Choroid plexus epithelial cell (primary cell): ENCODE measurements around the gene PHF12.
A peak's percentile ranks its signal among the peaks of the same experiment; 100 is the strongest.

Source experiments
- DNase-seq: peaks from one replicate; pipeline ENCODE4 v3.0.0-alpha.2; 2010; ENCODE audit warnings: low read depth
- H3K4me3 ChIP-seq: 2 replicates; pipeline ENCODE4 v1.5.1; 2011; ENCODE audit warnings: low read depth, mild to moderate bottlenecking, control low read depth, low read length, moderate library complexity
- TF ChIP-seq, protein P1 (sequence below): conservative IDR thresholded peaks from 2 replicates; pipeline ENCODE4 v1.5.1; 2011; ENCODE audit warnings: low read depth, mild to moderate bottlenecking, control low read depth, inconsistent platforms, low read length, moderate library complexity

PHF12 gene

DNA sequence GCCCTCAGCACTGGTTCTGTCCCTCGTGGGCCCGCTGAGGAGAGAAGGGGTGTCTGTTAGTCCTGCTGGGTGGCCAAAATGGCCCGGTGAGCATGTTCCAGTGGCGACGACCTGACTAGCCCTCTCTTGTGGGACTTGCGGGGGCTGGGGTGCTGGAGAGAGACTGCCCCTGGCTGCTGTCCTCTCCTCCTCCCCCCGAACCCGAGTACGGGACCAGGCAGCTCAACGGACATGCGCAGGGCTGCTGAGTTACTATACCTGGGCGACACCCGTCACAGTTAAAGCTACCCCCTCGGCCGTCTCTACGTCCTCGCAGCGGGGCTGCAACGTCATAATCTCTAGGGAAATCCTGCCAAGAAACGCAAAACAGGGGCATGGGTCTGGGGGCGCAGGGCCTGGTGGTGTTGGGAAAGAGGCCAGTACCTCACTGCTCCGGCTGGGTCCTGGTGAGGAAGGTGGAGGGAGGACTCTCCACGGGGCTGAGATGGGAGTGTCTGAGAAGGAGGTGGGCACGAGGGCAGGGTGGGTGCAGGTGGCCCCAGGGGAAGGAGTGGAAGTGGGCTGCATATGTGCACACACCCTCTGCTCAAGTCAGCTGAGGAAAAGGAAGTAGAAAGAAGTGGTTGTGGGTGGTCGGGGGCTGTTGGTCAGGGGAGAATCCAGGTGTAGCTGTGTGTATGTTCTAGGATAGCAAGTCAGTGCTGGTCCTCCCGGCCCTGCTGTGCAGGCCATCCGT lies 67.2 kb downstream of the PHF12 start:
- TF ChIP-seq, protein P1, sequence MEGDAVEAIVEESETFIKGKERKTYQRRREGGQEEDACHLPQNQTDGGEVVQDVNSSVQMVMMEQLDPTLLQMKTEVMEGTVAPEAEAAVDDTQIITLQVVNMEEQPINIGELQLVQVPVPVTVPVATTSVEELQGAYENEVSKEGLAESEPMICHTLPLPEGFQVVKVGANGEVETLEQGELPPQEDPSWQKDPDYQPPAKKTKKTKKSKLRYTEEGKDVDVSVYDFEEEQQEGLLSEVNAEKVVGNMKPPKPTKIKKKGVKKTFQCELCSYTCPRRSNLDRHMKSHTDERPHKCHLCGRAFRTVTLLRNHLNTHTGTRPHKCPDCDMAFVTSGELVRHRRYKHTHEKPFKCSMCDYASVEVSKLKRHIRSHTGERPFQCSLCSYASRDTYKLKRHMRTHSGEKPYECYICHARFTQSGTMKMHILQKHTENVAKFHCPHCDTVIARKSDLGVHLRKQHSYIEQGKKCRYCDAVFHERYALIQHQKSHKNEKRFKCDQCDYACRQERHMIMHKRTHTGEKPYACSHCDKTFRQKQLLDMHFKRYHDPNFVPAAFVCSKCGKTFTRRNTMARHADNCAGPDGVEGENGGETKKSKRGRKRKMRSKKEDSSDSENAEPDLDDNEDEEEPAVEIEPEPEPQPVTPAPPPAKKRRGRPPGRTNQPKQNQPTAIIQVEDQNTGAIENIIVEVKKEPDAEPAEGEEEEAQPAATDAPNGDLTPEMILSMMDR = no peak
- no peak for DNase-seq
- H3K4me3 ChIP-seq = no peak overlapping the region

DNA sequence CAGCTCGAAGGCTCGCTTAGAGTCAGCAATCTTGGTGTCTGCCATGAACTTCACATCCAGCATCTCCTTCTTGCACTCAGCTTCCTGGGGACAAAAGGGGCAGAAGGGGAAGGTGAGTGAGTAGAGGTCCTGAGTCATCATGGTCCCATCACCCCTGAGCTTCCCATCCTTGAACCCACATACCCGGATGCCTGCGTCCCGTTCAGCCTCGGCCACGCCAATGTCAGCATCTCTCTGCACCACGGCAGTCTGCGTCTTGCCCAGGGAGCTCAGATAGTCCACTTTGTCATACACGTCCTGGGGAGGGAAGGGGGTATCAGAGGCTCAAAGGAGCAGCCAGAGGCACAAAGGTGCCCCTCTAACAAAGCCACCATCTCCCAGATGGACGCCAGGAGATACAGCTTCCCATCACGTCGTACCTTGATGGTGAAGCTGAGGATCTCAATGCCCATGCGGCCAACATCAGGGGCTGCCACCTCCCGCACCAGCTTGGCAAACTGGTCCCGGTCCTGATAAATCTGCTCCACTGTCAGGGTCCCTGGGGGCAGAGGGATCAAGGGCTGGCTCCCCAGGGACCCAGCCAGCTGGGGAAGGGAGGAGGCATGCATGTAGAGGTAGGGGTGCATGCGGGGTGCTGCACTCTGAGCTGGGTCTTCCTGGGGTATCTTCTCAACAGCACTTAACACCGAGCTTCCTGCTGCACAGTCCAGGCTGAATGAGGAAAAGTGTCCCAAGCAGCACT lies 69.0 kb downstream of the PHF12 start:
- H3K4me3 ChIP-seq = no peak overlapping the region
- TF ChIP-seq, protein P1 = no peak
- DNase-seq = no peak

DNA sequence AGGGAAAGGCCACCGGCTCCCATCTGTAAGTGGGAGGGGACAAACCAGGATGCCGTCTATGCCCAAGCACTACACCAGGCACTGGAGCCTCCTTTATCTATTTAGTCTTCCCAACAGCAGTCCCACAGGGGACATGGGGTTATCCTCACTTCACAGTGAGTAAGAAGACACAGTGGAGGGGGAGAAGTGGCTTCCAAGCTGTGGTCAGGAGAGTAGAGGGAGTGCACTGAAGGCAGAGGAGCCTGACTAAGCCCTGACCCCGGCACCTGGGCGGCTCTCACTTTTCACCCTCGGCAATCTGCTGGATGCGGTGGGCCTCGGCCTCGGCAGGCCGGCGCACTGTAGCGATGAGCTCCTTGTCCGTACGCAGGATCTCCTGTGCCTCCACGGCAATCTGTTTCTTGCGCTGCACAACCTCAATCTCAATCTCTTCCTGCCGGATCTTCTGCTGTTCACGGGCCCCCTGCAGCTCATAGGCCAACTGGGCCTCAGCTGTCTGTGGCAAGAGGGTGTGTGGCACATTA lies 69.7 kb downstream of the PHF12 start:
- no peak overlapping the region for H3K4me3 ChIP-seq
- TF ChIP-seq, protein P1 = no peak
- no peak for DNase-seq

DNA sequence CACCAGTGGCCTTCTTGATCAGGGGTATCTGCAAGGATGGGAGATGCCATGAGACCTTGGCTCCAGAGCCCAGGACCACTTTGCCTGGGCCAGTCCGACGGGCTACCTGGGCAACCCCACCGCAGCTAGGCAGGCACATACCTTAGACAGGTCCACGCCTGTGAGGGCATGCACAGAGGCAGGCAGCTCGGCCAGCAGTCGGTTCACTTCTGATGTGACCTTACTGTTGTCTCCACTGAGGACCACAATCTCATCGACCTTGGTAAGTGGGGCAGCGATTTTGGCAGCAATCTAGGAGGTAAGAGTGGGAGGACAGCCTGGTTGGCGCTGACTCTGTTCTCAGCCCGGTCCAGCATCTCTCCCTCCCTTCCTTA lies 70.8 kb downstream of the PHF12 start:
- DNase-seq = no peak
- TF ChIP-seq, protein P1 = no peak
- H3K4me3 ChIP-seq = no peak overlapping the region

DNA sequence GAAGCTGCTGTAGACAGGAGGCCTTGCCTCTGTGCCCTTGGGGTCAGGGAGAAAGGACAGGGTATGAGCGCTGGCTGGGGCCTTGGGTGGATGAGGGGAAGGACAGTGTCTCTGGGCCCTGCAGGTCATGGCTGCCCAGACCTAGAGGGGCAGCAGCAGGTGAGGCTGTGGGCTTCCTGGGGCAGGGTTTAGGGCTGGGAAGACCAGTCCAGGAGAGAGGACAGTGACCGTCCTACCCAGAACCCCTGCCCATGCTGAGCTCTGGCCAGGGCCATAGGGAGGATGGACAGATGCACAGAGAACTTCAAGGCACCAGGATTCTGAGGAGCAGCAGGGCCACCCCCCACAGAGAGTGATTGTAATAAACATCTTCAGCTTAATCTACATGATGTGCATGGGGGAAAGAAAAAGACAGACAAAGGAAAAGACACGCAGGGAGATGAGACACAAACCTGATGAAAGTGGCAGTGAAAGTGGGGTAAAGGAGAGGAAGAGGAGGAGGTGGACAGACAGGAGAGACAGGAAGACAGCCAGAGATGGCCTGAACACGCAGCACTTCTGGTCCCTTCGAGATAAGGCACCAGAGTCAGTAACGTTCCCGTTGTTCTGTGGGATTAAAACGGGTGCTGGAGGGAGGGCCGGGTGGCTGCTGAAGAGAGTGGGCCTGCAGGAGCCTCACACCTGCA lies 71.3 kb downstream of the PHF12 start:
- no peak overlapping the region for H3K4me3 ChIP-seq
- no peak for DNase-seq
- TF ChIP-seq, protein P1 = no peak

DNA sequence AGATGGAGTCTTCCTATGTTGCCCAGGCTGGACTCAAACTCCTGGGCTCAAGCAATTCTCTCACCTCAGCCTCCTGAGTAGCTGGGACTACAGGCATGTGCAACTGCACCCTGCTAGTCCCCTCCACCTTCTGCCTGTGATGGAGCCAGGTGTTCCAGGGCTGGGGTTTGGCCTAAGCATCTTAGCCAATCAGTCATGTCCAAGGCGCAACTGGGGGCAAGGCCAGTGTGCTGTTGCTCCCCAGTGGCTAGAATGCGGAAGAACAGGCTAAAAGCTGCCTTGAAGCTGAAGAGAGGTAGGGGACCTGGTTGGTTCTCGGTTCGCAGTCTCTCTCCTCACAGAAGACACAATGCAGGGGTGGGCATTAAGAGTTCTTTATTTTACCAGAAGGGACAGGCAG lies 72.3 kb downstream of the PHF12 start:
- TF ChIP-seq, protein P1 = peak; percentile 80
- no peak overlapping the region for H3K4me3 ChIP-seq
- DNase-seq = peak; percentile 78
